Measurements from ENCODE around the gene LOXL1.
A peak's percentile ranks its signal among the peaks of the same experiment; 100 is the strongest.

Gene LOXL1

GRCh38 chr15:73991726-73992593 is 65.7 kb downstream of the LOXL1 start, which contains the start of gene STOML1:
Gene STOML1, minus strand, starts transcription at chr15:73992295. Its CDS starts 72 bp downstream, at chr15:73992223.
- peak; percentile 85 to 92 for DNase-seq (ENCODE audit: low read depth in 2 of 2, low spot score in 1 of 2)

- no peak for DNase-seq (ENCODE audit: low read depth in 2 of 2, low spot score in 1 of 2)
These were observed 66.3 kb downstream of the LOXL1 start for GRCh38 chr15:73992594-73992898.

- no peak for DNase-seq (ENCODE audit: low read depth in 2 of 2, low spot score in 1 of 2)
These were observed 67.1 kb downstream of the LOXL1 start for GRCh38 chr15:73993211-73993994.

GRCh38 chr15:73994413-73994883 is 68.2 kb downstream of the LOXL1 start, which contains the start of gene PML:
Gene PML, plus strand, starts transcription at chr15:73994716. Its CDS starts 97 bp downstream, at chr15:73994813.
- peak; percentile 82 to 88 for DNase-seq (ENCODE audit: low read depth in 2 of 2, low spot score in 1 of 2)

- no peak for DNase-seq (ENCODE audit: low read depth in 2 of 2, low spot score in 1 of 2)
These were observed 68.8 kb downstream of the LOXL1 start for GRCh38 chr15:73994912-73995622.

GRCh38 chr15:73996267-73996666 is 70.0 kb downstream of the LOXL1 start:
- DNase-seq (ENCODE audit: low read depth in 2 of 2, low spot score in 1 of 2): no peak

- no peak for DNase-seq (ENCODE audit: low read depth in 2 of 2, low spot score in 1 of 2)
These were observed 70.7 kb downstream of the LOXL1 start for GRCh38 chr15:73996939-73997338.

GRCh38 chr15:73997986-73998385 is 71.7 kb downstream of the LOXL1 start:
- no peak for DNase-seq (ENCODE audit: low read depth in 2 of 2, low spot score in 1 of 2)
